Skeletal muscle satellite cell (primary cell): ENCODE results near the gene DNMT3A.
A peak's percentile ranks its signal among the peaks of the same experiment; 100 is the strongest.

Experiments
- H3K27me3 ChIP-seq: 2 replicates; pipeline ENCODE4 v1.7.0; 2013; ENCODE audit warnings: low read length; ENCODE audit not compliant: control insufficient read depth, insufficient read depth
- H3K36me3 ChIP-seq: 2 replicates; pipeline ENCODE4 v1.7.0; 2013; ENCODE audit warnings: mild to moderate bottlenecking, control low read depth, low read length; ENCODE audit not compliant: insufficient read depth
- H3K4me1 ChIP-seq: 2 replicates; pipeline ENCODE4 v1.7.0; 2013; ENCODE audit warnings: low read length; ENCODE audit not compliant: control insufficient read depth, insufficient read depth
- H3K4me2 ChIP-seq: 2 replicates; pipeline ENCODE4 v1.7.0; 2013; ENCODE audit warnings: mild to moderate bottlenecking, low read length
- H3K4me3 ChIP-seq: 2 replicates; pipeline ENCODE4 v1.7.0; 2013; ENCODE audit warnings: low read length
- H3K9ac ChIP-seq: 2 replicates; pipeline ENCODE4 v1.7.0; 2013; ENCODE audit warnings: mild to moderate bottlenecking, low read depth, low read length, moderate library complexity
- H3K9me3 ChIP-seq: replicated peaks from 2 replicates; pipeline ENCODE4 v1.7.0; 2013; ENCODE audit warnings: mild to moderate bottlenecking, control low read depth, low read length

DNMT3A gene

DNA sequence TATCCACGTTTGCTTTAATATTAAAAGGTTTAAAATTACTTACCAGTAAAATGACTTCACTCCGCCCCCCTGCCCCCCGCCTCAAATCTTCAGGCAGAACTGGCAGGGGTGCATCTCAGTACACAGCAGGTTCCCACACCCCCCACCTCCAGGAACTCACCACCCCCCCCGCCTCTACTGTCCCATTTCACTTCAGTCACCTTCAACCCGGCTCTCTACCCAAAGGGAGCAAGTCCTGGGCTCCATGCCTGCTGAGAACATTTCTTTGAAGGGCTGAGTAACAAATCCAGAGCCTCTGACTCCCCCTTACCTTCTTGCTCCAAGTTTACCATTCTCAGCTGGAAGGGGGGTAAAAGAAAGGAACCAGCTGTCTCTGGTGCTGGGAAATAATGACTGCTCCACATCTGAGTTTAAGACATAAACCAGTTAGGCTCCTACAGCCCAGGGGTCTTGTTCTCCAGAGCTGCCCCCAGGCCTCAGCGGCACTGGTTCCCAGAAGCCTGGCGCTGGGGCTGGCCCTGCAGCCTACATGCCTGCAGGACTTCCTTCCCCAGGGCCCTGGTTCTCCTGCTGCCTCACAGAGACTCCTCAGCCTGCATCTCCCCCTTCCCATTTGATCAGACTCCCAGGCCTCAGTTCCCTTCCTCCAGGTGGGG is 42.8 kb downstream of the DNMT3A start:
- peaks cover 7% of the 10 kb centered on the region for H3K36me3 ChIP-seq
- H3K27me3 ChIP-seq, result no peaks in the 10 kb centered on the region
- no peak overlapping the region for H3K4me2 ChIP-seq
- H3K4me3 ChIP-seq, result no peak overlapping the region
- no peak overlapping the region for H3K9ac ChIP-seq
- peaks cover 29% of the 10 kb centered on the region for H3K4me1 ChIP-seq
- no peaks in the 10 kb centered on the region for H3K9me3 ChIP-seq

DNA sequence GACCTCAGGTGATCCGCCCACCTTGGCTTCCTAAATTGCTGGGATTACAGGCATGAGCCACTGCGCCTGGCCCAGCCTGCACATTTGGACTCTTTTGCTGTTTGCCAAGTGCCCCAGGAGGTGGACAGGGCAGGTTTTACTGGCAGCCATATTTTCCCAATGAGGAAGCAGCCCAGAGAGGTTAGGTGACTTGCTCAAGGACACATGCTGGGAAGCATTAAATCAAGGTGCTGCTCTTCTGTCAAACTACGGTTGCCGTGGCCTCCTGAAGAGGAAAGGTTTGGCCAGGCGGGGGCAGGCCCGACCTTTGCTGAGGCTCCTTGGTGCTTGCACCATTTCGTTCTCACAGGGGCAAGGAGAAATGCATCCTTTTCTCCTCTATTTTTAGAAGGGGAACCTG is 44.0 kb downstream of the DNMT3A start:
- Histone ChIP-seq H3K9me3 (no peaks in the 10 kb centered on the region), H3K27me3 (no peaks in the 10 kb centered on the region), H3K4me2 (no peak overlapping the region), H3K4me1 (peaks cover 28% of the 10 kb centered on the region), H3K36me3 (no peaks in the 10 kb centered on the region), H3K9ac (no peak overlapping the region), H3K4me3 (no peak overlapping the region)

DNA sequence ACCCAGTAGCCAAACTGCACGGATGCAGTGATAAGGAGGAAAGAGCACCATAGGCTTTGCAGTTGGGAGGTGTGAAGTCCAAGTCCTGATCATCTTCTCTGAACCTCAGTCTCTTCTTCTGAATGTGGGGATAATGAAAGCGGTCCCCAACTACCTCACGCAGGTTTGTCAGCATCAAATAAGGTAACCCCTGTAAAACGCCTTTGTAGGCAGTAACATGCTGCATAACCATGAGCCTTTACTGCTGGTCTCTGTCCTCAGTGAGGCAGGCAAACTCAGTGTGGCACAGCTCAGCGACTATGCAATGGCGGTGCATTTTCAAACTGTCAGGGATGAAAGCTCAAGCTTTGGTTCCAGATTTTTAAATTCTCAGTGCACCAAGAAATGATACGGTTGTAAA is 46.1 kb downstream of the DNMT3A start:
- H3K4me2 ChIP-seq, result peak overlapping the region; percentile 61
- H3K36me3 ChIP-seq, result no peaks in the 10 kb centered on the region
- H3K9ac ChIP-seq, result peak overlapping the region; percentile 32
- peaks cover 25% of the 10 kb centered on the region for H3K4me1 ChIP-seq
- no peaks in the 10 kb centered on the region for H3K27me3 ChIP-seq
- no peaks in the 10 kb centered on the region for H3K9me3 ChIP-seq
- H3K4me3 ChIP-seq, result peak overlapping the region; percentile 19

DNA sequence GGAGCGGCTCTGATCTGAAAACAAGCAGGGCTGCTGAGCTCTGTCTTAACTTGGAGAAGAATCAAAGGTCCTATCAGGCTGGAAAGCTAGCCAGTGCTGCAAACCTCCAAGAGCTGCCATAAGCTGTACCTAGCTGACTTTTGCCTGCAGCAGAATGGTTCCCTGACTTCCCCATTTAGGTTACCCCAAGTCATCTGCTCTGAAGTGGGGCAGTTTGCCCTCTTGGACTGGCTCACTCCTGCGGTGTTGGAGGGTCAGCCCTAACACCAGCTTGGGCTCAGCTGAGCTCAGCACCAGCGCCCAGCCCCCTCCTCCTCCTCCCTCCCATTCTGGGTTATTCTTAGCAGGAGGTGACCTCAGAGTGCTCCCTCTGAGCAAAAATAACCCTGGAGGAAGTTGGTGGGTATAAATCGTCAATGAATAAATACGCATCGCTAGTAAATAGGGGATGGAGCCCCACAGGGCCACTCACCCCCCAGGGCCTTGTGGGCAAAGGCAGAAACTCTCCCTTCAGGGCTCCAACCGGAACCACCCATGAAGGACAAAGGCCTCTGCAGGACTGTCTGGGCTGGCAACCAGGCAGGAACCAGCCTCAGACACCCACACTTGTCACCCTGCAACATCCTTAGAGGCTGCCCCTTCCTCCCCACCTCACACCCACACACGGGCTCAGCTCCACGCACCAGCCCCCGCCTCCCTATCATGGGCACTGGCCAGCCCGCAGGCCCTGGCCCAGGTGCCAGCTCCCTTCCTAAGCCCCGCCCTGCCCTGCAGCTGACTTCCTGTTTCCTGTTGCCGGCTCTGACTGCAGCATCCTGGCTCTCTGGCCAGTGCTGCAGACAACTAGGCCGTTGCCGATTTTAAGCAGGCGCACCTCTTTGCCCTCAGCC is 46.9 kb downstream of the DNMT3A start:
- peak overlapping the region; percentile 19 for H3K4me3 ChIP-seq
- H3K36me3 ChIP-seq, result no peaks in the 10 kb centered on the region
- H3K9me3 ChIP-seq, result no peaks in the 10 kb centered on the region
- no peaks in the 10 kb centered on the region for H3K27me3 ChIP-seq
- peak overlapping the region; percentile 32 for H3K9ac ChIP-seq
- H3K4me1 ChIP-seq, result peaks cover 25% of the 10 kb centered on the region
- H3K4me2 ChIP-seq, result peak overlapping the region; percentile 61

DNA sequence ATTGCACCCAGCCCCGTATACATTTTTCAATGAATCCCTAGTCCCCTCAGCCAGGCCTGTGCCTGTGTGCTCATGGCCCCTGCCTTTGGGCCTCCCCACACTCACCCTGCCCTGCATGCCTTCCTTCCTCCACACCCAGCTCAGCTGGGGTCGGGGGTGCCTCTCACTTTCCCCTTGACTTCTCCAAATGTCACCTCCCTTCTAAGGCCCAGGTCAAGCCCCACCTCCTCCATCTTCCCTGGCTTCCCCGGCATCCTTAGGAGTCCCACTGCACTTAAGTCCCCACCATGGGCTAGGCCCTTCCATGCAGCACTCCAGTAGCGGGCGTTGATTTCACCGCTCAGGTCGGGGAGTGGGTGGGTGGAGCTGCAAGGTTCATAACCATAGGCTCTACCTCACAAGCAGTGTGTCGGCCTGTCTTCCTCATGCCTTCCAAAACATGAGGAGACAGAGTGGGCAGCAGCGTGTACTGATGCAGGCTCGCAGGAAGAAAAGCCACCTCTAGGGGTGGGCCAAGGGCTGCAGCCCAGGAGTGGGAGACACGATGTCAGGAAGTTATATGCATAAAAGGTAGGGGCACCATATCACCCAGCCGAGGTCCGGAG is 47.7 kb downstream of the DNMT3A start:
- H3K9ac ChIP-seq, result no peak overlapping the region
- no peak overlapping the region for H3K4me3 ChIP-seq
- H3K36me3 ChIP-seq, result no peaks in the 10 kb centered on the region
- no peaks in the 10 kb centered on the region for H3K9me3 ChIP-seq
- peaks cover 25% of the 10 kb centered on the region for H3K4me1 ChIP-seq
- H3K27me3 ChIP-seq, result no peaks in the 10 kb centered on the region
- H3K4me2 ChIP-seq, result no peak overlapping the region

DNA sequence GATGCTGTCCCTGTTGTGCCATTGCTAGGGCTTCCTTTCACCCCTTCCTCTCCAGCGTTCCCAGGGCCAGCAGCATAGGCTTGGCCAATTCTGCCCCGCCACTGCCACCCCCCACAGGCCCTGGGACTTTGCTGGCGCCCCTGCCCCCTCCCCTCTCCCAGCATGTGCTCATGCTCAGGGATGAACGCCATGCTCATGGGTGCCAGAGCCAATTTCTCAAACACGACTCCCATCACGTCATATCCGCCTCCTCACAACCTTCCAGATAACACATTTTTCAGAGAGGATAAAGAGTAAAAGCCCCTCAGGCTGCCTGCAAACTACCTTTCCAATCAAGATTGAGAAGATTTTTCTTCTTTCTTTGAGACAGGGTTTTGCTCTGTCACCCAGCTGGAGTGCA is 48.6 kb downstream of the DNMT3A start:
- Histone ChIP-seq H3K36me3 (no peaks in the 10 kb centered on the region), H3K9ac (no peak overlapping the region), H3K4me2 (no peak overlapping the region), H3K27me3 (no peaks in the 10 kb centered on the region), H3K9me3 (no peaks in the 10 kb centered on the region), H3K4me3 (no peak overlapping the region), H3K4me1 (peaks cover 25% of the 10 kb centered on the region)

DNA sequence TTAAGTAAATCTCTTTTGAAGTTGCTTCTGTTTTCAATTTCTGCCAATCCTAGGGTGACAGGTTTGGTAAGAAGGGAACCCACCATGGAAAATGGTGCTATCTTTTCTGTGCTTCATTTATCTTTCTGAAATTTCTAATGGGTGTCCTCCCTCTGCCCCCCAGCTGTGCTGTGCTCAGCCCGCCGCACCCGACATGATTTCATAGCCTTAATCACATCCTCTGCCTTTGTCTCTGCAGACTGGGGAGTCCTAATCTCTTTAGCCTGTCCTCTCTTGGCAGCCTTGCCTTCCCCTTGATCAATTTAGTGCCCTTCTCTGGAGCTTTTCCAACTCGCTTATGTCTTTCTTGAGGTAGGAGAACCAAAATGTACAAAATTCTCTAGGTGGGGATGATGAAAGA is 49.3 kb downstream of the DNMT3A start:
- H3K9me3 ChIP-seq, result no peaks in the 10 kb centered on the region
- H3K9ac ChIP-seq, result no peak overlapping the region
- no peak overlapping the region for H3K4me3 ChIP-seq
- H3K4me1 ChIP-seq, result peaks cover 25% of the 10 kb centered on the region
- H3K4me2 ChIP-seq, result no peak overlapping the region
- H3K36me3 ChIP-seq, result no peaks in the 10 kb centered on the region
- no peaks in the 10 kb centered on the region for H3K27me3 ChIP-seq

DNA sequence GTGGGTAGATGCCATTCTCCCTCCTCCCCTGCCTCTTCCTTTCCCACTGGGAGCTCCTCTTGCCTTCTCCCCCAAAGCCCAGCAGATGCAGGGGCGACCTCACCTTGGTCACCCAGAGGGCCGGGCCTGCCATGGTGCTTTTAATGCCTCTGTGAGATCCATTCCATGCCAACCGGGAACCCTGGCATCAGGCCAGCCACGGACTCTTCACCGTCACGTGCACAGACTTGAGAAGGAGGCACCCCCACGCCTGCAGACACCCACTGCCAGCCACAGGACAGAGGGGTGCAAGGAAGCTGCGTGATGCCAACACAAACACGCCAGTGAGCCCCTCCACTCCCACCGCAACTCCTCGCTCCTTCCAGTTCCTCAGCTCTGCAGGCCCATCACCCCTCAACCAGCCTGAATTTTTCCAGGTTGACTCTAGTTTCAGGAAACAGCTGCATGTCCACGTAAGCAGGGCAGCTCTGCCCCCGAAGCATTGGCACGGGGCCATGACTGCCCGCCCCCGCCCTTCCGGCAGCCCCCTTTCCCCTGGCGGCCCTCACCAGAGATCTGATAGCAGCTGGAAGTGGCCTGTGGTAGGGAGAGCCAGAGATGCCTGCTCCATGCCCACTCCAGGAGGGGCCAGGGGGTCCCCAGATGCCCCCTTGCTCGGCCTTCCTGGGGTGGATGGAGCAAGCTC is 50.8 kb downstream of the DNMT3A start:
- Histone ChIP-seq H3K4me3 (peak overlapping the region; percentile 47), H3K9ac (peak overlapping the region; percentile 41), H3K27me3 (no peaks in the 10 kb centered on the region), H3K9me3 (no peaks in the 10 kb centered on the region), H3K4me1 (peaks cover 28% of the 10 kb centered on the region), H3K4me2 (peak overlapping the region; percentile 71), H3K36me3 (no peaks in the 10 kb centered on the region)

DNA sequence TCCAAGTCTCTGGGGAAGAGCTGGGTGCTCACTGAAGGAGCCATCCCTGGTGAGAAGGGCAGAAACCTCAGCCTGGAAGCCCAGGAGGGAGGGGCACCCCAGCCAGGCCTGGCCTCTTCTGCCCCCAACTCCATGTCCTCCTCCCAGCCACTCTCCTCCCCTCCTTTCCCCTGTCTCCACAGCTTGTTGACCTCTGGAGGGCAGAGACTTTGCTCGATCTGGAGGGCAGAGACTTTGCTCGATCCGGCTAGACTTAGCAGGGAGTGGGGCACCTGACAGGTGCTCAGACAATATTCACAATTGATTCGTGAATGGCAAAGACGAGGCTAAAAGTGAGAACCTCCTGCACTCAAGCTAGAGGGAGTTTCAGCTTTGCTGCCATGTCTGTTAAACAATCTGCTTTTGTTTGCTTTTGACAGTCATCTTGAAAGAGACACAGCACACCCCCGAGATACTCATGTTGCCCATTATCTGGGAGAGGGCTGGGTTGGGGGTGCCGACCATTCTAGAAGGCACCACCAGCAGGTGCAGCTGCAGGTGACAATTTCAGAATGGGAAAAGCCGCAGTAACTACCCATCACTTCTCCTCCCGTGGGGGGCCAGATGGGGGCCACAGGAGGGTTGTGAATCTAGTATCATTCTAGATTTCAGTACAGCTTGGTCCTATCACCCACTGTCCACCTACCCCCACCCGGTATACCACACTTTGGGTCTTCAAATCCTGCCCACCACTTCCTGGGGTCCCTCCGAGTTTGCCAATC is 54.8 kb downstream of the DNMT3A start:
- H3K4me3 ChIP-seq, result no peak overlapping the region
- no peaks in the 10 kb centered on the region for H3K9me3 ChIP-seq
- H3K27me3 ChIP-seq, result no peaks in the 10 kb centered on the region
- no peak overlapping the region for H3K4me2 ChIP-seq
- no peak overlapping the region for H3K9ac ChIP-seq
- peaks cover 13% of the 10 kb centered on the region for H3K4me1 ChIP-seq
- peaks cover 4% of the 10 kb centered on the region for H3K36me3 ChIP-seq

DNA sequence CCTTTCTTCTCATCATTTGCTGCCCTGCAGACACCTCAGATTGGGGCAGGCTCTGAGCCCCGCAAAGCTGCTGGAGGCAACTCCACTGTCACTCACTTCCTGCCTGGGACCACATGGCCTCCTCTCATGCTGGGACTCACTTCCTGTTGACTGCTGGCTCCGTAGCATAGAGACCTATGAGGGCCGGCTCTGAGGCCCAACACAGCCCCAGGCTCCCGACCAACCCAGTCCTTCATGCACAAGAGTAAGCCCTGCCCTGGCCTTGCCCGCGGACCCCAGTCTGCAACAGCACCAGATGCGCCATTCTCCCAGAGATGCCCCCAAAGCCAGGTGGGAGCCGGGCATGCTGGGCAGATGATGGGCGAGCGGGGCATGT is 55.7 kb downstream of the DNMT3A start:
- peaks cover 7% of the 10 kb centered on the region for H3K4me1 ChIP-seq
- no peak overlapping the region for H3K4me3 ChIP-seq
- no peaks in the 10 kb centered on the region for H3K27me3 ChIP-seq
- H3K9ac ChIP-seq, result no peak overlapping the region
- H3K9me3 ChIP-seq, result no peaks in the 10 kb centered on the region
- H3K36me3 ChIP-seq, result peaks cover 4% of the 10 kb centered on the region
- H3K4me2 ChIP-seq, result no peak overlapping the region
